K562 (cell line): Measurements from ENCODE around the gene TMEM273. TPM values are rescaled to one million over a fixed set of nuclear protein-coding genes. Genes with fewer than 3 reads are reported as not detected.
A peak's percentile ranks its signal among the peaks of the same experiment; 100 is the strongest.

Experiments
- ATF3 ChIP-seq, 2 experiments: fragments of 450-650 bp in 1 of 2; sonication (generic) in 1 of 2; formaldehyde crosslinking in 1 of 2; IDR thresholded peaks in 1 of 2; conservative IDR thresholded peaks in 1 of 2; 2 replicates each; pipeline versions ENCODE4 v1.6.1 to v1.8.1; 2016 to 2023; ENCODE audit warnings: mild to moderate bottlenecking in 2 of 2, moderate library complexity in 2 of 2, inconsistent platforms in 1 of 2, missing genetic modification reagents in 1 of 2
- C11orf30 ChIP-seq: fragments of 450-650 bp; IDR thresholded peaks from 2 replicates; pipeline ENCODE4 v1.6.1; 2016; ENCODE audit warnings: low read depth, mild to moderate bottlenecking
- E4F1 ChIP-seq: fragments of 250-450 bp; sonication (Bioruptor Pico); IDR thresholded peaks from 2 replicates; pipeline ENCODE4 v1.5.0; 2021; ENCODE audit warnings: mild to moderate bottlenecking, borderline replicate concordance
- HMGXB4 ChIP-seq: sonication (generic); formaldehyde crosslinking; IDR thresholded peaks from 2 replicates; pipeline ENCODE4 v1.8.1; 2023; ENCODE audit warnings: mild to moderate bottlenecking, missing genetic modification reagents
- JUN ChIP-seq, 2 experiments: sonication (generic) in 1 of 2; formaldehyde crosslinking in 1 of 2; IDR thresholded peaks; 2 replicates each; pipeline versions ENCODE4 v1.6.1 to v1.8.0; 2012 to 2022; ENCODE audit warnings: borderline replicate concordance in 2 of 2, mild to moderate bottlenecking in 2 of 2, improper control_type of control experiment in 1 of 2, low read depth in 1 of 2, low read length in 1 of 2, missing genetic modification reagents in 1 of 2
- NR2C2 ChIP-seq, 2 experiments: fragments of 200-800 bp in 1 of 2; sonication (Bioruptor generic) in 1 of 2; sonication (generic) in 1 of 2; formaldehyde crosslinking in 1 of 2; IDR thresholded peaks; 2 replicates each; pipeline versions ENCODE4 v1.6.1 to v1.8.0; 2016 to 2022; ENCODE audit warnings: mild to moderate bottlenecking in 1 of 2, missing compliant biosample characterization in 1 of 2, missing genetic modification characterization in 1 of 2, missing genetic modification reagents in 1 of 2
- OTX1 ChIP-seq: fragments of 450-650 bp; formaldehyde crosslinking; IDR thresholded peaks from 2 replicates; pipeline ENCODE4 v1.4.0; 2022; ENCODE audit warnings: mild to moderate bottlenecking
- PTTG1 ChIP-seq: fragments of 450-650 bp; IDR thresholded peaks from 2 replicates; pipeline ENCODE4 v1.6.1; 2016; ENCODE audit warnings: low read depth, mild to moderate bottlenecking, missing genetic modification characterization, missing compliant biosample characterization
- TCF15 ChIP-seq: fragments of 250-450 bp; sonication (Bioruptor Pico); IDR thresholded peaks from 2 replicates; pipeline ENCODE4 v1.8.0; 2022; ENCODE audit warnings: moderate library complexity, mild to moderate bottlenecking, inconsistent platforms
- ZNF140 ChIP-seq: fragments of 250-450 bp; sonication (Bioruptor Pico); IDR thresholded peaks from 2 replicates; pipeline ENCODE4 v1.8.0; 2021; ENCODE audit warnings: moderate library complexity, mild to moderate bottlenecking, inconsistent platforms
- ZNF584 ChIP-seq: fragments of 200-800 bp; sonication (Bioruptor generic); IDR thresholded peaks from 2 replicates; pipeline ENCODE4 v1.6.1; 2016; ENCODE audit warnings: low read depth, mild to moderate bottlenecking, missing genetic modification characterization, missing compliant biosample characterization
- polyA plus RNA-seq, 8 experiments: library from polyadenylated mRNA; depleted of rRNA in 4 of 8; stranded (reverse) in 5 of 8; unstranded in 3 of 8; fragments of >200 nt; fragmentation: Nextera tagmentation in 2 of 8; fragmentation: Illumina TruSeq in 1 of 8; extraction: Ambion mirVana in 2 of 8; extraction: Trizol in 1 of 8; gene quantifications; 2 replicates each; pipeline versions ENCODE4 v1.2.1 to v1.2.3, GENCODE V29; 2011 to 2014; ENCODE audit warnings: inconsistent platforms in 1 of 8, missing spikeins in 1 of 8
- total RNA-seq, 7 experiments: library from RNA; depleted of rRNA in 6 of 7; stranded (reverse); fragments of >200 nt in 6 of 7; fragmentation: Illumina TruSeq in 2 of 7; extraction: Trizol in 2 of 7; gene quantifications; 2 replicates each; pipeline versions ENCODE4 v1.2.1 to v1.2.3, GENCODE V29; 2011 to 2021; ENCODE audit warnings: low replicate concordance in 1 of 7
- TF ChIP-seq, protein P1 (sequence below): sonication (generic); formaldehyde crosslinking; IDR thresholded peaks from 2 replicates; pipeline ENCODE4 v1.8.0; 2022; ENCODE audit warnings: mild to moderate bottlenecking, missing genetic modification reagents

TMEM273 gene
- total and polyA plus RNA-seq, 9 of the 15 experiments (the other 6 are each of a cell fraction or from before 2014, with no cell fraction given), result 39.2 to 131 (median 95.6) TPM

DNA sequence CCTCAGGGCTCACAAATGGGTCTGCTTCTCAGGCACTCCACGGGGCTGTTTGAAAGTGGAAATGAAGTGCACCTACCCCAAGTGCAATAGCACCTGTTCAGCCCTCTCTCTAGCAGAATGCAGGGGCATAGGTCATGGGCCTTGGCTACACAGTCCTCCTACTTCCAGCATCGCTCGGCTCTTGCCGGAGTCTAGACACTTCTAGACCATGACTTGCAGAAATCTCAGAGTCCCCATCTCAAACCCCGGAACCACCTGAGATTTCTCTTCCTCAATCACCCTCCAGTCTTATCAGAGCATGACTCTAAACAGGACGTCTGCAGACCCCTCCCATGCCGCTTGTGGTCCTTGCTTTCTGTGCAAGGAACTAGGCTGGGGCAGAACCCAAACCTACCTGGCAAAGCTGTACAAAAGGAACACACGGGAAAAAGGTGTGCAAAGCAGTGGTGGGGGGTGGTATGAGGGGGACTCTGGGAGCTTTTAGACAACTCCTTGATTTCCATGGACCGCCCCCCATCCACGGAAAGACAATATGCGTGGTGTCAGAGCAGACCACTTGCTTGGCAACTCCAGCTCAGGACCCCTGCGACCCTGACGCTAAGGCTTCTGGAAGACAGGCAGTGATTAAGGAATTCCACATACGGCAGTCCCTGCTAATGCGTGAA, 13.8 kb downstream of the TMEM273 start (continued):
- TF ChIP-seq HMGXB4 (no peak), ZNF140 (CRISPR knock-in tag) (no peak), TCF15 (CRISPR knock-in tag) (no peak), OTX1 (CRISPR knock-in tag) (no peak), ATF3 (IDR thresholded peaks at IDR 0.05) (no peak; the same call in 1 of the 2 replicates), ATF3 (CRISPR knock-in tag; conservative IDR thresholded peaks at IDR 0.05) (no peak), PTTG1 (tag) (no peak), JUN (IDR thresholded peaks at IDR 0.05; ENCODE audit: borderline replicate concordance, low read depth, low read length) (no peak), JUN (CRISPR knock-in tag; IDR thresholded peaks at IDR 0.05; ENCODE audit: borderline replicate concordance) (no peak), C11orf30 (peak; percentile 95), NR2C2 (CRISPR knock-in tag; IDR thresholded peaks at IDR 0.05) (no peak), NR2C2 (tag; IDR thresholded peaks at IDR 0.05) (peak; percentile 67; the same call in 1 of the 2 replicates), ZNF584 (no peak), E4F1 (CRISPR knock-in tag) (no peak)
- TF ChIP-seq, protein P1, sequence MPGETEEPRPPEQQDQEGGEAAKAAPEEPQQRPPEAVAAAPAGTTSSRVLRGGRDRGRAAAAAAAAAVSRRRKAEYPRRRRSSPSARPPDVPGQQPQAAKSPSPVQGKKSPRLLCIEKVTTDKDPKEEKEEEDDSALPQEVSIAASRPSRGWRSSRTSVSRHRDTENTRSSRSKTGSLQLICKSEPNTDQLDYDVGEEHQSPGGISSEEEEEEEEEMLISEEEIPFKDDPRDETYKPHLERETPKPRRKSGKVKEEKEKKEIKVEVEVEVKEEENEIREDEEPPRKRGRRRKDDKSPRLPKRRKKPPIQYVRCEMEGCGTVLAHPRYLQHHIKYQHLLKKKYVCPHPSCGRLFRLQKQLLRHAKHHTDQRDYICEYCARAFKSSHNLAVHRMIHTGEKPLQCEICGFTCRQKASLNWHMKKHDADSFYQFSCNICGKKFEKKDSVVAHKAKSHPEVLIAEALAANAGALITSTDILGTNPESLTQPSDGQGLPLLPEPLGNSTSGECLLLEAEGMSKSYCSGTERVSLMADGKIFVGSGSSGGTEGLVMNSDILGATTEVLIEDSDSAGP, result no peak
